SH-SY5Y (cell line): ENCODE measurements around the gene IQCE.

Experiments used
- GATA2 ChIP-seq: IDR thresholded peaks from 2 replicates; pipeline ENCODE4 v1.6.1; 2011; ENCODE audit warnings: mild to moderate bottlenecking, low read depth, low read length
- GATA3 ChIP-seq: IDR thresholded peaks from 2 replicates; pipeline ENCODE4 v1.6.1; 2011; ENCODE audit warnings: low read depth, mild to moderate bottlenecking, low read length, moderate library complexity

The IQCE gene

DNA sequence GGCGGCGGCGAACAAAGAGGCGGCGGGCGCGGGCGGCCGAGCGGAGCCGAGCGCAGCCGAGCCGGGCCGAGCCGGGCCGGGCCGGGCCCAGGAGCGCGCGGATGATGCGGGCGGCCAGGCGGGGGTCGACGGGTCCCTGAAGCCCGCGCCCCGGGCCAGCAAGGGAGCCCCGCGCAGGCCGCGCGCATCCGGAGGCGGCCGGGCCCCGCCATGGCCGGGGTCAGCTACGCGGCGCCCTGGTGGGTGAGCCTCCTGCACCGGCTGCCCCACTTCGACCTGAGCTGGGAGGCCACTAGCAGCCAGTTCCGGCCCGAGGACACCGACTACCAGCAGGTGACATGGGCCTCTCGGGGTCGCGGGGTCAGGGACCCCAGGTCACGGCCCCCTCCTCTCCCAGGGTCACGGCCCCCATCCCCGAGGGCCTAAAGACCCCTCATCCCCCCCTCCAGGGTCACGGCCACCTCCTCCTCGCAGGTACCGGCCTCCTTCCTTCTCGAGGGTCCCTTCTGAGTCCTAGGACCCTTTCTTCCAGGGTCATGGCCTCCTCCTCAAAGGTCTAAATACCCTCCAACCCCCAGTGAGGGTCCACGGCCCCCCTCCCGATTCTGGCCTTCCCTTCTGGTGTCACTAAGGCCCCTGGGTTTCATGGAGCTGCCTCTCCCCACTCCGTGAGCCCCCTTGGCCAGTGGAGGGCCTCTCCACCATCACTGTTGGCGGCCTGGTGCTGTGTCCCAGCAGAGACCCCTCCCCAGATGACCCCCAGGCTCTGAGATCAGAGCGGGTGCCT lies 73.4 kb downstream of the IQCE start, which contains the start of gene TTYH3:
Gene TTYH3 (plus strand): TSS at position 41 of the 787 bp plus-strand sequence. CDS start 170 bp downstream, at position 211.
- no peak for TF ChIP-seq GATA2

DNA sequence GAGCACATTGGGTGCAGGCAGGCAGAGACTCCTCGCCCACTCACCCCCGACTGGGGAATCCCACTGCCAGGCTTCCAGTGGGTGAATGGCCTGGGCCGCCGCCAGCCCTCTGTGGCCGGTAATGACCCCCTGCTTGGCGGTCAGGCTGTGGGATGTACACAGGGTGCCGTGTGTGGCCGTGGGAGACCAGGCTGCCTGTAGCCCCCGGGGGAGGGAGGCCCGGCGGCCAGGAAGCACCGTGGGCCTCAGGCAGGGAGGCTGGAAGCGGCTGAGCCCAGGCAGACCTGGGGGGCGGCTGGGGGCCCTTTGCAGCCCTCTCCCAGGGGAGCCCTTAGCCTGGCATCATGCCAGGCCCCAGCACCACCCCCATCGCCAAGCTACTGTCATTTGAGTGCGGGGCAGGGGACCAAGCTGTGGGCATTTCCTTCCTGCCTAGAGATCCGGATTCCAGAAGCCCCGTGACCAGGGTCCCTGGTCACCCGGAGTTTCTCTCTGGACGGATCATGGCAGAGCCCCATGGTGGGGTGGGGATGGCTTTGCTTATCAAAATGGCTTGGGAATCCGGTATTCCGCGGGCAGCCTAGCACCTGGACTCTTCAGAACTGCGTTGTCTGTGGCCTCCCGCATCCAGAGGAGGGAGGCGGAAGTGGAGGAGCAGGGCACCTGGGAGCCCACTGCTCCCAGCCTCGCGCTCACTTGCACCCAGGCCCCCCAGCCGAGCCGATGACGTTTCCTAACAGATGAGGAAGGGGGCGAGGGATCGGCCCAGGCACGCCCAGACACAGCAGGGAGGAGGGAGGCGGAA lies 74.2 kb downstream of the IQCE start:
- TF ChIP-seq GATA2 = no peak
- no peak for TF ChIP-seq GATA3

DNA sequence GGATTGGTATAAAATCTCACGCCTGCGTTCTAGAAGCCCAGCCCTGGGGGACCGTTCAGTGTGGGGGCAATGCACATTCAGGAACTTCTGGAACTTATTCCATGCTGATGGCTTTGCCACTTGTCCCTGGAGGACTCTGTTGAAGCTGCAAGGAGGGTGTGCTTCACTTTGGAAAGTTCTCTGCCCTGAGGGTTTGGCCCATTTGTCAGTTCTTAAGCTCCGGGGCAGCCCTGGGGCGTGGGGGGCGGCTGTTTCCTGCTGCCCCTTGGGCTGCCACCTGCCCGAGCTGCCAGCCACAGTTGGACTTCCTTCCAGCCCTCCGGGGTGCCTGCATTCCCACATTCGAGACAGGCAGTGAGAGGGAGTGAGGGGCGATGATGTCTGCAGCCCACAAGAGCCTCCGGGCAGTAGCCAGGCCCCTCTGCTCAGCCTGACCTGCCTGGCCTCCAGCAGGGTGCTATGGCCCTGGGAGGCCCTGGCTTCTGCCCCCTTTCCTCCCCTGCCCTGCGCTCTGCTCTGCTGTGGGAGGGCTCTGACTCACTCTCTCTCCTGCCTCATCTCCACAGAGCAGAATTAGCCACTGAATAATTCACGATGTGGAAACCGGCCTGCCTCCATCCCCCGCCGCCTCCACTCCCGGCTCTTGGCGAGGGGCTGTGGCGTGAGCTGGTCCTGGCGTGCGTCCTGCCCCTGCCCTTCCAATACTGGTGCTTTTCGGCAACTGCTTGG lies 74.9 kb downstream of the IQCE start:
- TF ChIP-seq GATA3 (no peak), GATA2 (no peak)

DNA sequence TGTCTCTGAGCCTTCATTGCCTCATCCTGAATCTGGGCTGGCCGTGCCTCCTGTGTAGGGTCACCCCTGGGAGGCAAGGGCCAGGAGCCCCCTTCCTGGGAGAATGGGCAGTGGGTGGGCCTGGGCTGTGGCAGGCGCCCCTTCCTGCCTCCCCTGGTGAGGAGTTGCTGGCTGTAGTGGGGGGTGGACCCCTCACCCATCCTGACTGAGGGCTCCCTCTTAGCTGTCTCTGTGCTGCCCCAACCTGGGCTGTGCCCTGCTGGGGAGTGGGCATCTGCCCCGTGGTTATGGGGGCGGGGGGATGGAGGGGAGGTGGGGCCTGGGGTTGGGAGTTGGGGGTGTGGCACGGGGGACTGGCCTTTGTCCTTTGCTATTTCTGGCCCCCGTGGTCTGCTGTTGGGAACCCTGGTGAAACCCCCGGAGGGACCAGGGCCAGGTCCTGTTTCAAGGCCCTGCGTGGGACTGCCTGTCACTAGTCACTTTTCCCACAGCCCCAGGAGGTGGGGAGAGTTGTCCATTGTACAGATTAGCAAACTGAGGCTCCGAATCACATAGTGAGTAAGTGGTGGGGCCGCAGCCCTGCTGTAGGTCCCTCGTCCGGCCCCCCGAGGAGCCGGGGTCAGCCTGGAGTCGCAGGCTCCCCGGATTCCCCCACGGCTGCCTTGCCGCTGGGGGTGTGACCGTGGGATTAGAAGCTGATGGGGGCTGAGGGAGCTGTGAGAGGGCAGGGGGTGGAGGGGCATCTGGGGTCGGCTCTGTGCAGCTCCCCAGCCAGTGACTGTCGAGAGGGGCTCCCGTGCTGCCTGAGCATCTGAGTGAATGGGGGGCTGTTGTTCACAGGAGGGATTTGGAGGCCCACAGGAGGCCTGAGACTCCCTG lies 75.7 kb downstream of the IQCE start:
- no peak for TF ChIP-seq GATA3
- TF ChIP-seq GATA2 = no peak

DNA sequence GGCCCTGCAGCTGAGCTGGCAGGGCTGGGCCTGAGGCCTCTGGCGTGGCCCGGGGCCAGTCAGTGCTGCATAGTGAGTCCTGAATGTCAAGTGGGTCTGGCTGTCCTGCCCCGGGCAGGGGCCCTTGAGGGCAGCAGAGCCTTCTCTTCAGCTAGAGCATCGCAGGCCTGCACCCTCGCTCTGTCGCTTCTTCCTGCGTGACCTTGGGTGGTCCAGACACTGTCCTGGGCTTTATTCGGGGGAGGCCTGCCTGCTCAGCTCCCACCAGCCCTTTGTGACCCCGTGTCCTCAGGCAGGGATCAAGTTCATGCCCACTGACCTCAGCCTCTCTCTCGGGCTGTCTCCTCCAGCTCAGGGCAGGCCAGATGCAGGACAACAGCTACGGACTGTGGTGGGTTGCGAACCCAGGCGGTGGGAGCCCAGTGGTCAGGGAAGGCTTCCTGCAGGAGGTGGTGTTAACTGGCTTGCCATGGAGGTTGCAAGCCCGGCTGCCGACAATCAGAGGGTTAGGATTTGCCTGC lies 76.4 kb downstream of the IQCE start:
- TF ChIP-seq GATA3 (no peak), GATA2 (no peak)

DNA sequence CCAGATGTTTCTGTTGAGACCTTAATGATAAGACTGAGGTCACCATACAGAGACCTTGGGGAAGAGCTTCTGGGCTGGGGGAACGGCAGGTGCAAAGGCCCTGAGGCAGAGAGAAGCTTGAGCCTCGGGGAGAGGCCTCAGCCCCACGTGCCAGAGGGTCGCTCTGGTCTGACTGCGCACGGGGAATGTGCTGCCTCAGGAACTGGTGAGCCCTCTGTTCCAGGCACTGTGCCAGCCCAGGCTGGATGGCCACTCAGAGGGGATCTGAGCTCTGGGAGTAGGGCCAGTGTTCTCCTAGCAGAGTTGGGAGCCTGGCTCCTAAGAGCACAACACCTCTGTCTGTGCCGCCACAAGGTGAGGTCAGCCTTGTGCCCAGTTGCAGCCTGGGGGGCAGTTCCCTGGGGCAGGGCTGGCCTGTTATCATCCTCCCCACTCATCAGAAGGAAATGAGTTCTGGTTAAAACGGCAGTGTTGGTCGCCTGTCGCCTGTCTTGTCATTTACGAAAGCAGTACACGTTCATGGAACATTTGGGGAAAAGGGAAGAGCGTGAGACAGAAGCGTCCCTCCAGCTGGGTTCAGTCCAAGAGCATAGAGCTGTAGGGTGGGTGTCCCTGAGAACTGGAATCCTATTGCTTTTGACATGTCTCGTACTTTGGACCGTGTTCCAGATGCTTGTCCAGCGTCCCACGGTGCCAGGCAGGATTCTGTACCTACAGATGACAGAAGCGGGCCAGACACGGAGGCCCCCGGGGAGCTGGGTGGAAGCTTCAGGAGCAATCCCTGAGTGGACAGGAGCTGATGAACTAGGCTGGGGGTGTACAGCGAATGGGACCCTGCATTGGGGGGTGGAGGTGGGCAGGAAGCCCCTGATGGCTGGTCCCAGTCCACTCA lies 77.3 kb downstream of the IQCE start:
- no peak for TF ChIP-seq GATA3
- no peak for TF ChIP-seq GATA2

DNA sequence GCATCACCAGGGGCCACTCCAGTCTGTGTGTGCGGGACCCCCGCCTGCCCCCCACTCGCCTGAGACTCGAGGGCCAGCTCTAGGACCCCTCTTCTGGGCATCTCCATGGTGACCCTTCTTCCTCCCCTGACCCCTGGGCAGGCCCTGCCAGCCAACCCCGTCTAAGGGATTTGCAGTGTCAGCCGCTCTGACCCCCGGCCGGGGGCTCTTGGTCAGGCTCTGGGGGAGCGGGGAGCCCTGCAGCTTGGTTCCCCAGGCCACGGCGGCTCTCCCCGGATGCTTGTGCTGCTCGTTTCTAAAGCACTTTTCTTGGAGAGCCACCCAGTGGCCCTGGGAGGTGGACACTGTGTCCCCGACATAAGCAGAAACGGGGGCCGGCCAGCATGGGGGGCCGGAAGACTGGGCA lies 78.3 kb downstream of the IQCE start:
- TF ChIP-seq GATA2 (no peak), GATA3 (no peak)

DNA sequence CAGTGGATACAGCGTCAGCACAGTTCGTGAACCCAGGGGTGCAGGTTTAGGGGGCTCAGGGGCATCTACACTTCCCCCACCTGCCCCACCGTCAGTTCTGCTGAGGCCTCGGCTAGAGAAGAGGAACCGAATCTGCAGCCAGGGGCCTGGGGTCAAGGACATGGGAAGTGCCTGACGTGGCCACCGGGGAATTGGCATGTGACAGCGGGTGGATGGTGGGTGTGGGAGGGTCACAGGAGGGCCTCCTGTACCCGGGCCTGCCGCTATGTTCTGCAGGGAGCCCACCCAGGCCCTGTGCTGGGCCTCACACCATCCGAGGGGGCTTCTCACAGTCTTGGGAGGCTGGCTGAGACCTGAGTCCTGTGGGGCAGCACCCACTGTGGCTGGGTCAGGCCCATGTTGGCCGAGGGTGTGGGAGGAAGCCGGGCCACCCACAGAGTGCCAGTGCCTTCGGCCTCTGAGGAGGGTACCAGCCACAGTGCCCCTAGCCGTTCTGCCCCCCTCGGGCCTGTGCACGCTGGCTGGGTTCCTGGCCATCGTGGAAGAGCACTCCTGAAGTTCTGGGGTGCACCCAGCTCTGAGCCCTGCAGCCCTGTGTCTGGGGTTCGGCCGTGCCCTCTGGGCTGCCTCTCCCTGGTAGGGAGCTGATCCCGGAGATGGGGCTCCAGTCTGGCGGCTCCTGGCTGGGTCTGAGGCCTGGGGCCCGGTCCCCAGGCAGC lies 78.9 kb downstream of the IQCE start:
- no peak for TF ChIP-seq GATA3
- TF ChIP-seq GATA2 = no peak

DNA sequence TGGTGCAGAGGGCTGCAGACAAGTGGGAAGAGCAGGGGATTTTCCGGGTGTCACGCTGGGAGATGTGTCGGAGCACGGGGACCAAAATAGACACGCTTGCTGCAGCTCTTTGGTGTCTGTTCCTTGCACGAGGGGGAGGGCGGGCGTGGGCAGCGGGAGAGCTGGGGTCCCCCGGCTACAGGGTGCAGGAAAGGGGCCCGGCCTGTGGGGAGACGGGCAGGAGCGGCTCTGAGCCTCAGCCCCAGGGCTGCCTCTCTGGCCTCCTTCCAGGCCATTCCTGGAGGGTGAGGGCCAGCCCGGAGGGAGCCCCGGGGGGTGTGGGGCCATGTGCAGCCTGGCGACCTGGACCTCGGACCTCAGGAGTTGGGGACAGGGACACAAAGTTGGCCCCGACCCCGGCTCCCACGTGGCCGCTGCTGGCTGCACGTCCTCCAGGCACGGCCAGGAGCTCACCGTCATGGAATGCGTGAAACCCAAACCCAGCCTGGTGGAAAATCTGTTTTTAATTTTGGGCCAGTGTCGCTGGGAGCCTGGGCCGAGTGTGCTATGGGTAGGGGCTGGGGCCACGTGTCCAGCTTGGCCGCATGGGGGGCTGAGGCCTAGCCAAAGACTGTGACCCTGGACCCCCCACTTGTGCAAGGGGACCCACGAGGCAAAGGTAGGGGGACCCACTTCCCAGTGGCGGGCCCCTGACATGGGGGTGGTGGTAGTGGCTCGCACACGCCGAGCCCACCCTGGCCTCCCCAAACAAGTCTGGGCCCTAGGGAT lies 79.6 kb downstream of the IQCE start:
- no peak for TF ChIP-seq GATA2
- no peak for TF ChIP-seq GATA3

DNA sequence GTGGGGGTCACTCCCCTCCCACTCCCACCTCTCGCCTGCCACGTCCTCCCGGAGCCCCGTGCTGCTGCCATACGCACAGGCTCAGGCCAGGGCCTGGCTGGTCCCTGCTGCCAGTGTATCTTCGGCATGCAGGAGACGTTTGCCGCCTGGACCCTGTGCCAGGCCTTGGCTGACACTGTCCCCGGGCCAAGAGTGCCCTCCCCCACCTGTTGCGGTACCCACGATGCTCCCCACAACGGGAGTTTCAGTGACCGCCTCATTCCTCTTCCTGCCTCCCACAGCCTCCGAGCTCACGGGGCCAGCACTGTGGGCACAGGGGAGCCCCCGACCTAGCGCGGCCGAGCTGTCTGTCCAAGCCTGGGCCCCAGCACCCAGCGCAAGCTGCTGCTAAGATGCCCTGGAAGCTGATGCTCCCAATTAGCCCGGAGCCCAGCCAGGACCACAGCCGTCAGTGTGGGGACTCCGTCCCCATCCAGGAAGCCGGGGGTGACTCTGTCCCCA lies 80.5 kb downstream of the IQCE start:
- TF ChIP-seq GATA3 = no peak
- no peak for TF ChIP-seq GATA2

DNA sequence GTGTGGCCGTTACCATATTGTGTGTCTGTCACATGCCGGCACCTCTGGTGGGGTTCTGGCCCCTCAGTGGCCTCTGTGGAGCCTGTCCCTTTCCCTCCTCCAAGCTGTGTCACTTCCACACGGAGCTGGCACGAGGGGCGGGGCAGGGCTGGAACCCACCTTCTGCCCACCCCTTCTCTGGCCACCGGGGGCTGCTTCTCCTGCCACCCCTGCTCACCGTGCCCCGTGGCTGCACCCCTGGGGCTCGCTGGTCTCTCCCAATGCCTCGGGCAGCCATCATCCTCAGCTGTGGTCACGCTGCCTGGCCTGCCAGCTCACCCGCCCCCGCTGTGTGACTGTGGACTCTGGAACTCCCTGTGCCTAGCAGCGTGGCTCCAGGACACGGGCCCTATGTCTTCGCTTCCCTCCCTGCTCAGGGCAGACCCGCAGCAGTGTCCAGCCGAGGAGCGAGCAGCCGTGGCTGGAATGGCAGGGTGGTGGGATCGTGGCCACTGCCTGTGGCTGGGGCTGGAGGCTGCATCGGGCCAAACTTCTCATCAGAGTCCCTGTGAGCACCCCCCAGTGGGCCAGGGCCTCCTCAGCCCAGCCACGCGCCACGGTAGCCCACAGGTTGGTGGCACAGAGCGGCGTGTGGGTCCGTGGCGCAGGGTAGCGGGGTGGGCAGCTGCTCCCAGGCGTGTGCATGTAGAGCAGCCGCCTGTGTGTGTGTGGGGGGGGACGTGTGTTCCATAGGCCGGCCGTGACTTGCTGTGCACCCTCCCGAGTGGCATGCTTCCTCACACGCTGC lies 81.1 kb downstream of the IQCE start:
- TF ChIP-seq GATA2 = no peak
- TF ChIP-seq GATA3 = no peak
